ENCODE measurements around the gene HDHD5.
A peak's percentile ranks its signal among the peaks of the same experiment; 100 is the strongest.

HDHD5 gene

GRCh38 chr22:17158568-17159503, at the start of gene HDHD5:
Gene HDHD5, minus strand, starts transcription at chr22:17159277. Its CDS starts 26 bp downstream, at chr22:17159251.
- peak within 1 kb of the TSS; percentile 81 for H3K9ac ChIP-seq (ENCODE audit: low read depth, low read length)
- no peaks in the 10 kb centered on the region for H3K9me3 ChIP-seq (ENCODE audit: control insufficient read depth, insufficient read depth, low read length)
- peak within 1 kb of the TSS; percentile 74 for H3K4me3 ChIP-seq (ENCODE audit: low read depth, low read length)
- no peaks in the 10 kb centered on the region for H3K36me3 ChIP-seq (ENCODE audit: control insufficient read depth, insufficient read depth, low read length)
- H3K4me1 ChIP-seq (ENCODE audit: control insufficient read depth, insufficient read depth, low read length): peaks cover 4% of the 10 kb centered on the region
- peaks cover 4% of the 10 kb centered on the region for H3K27me3 ChIP-seq (ENCODE audit: control insufficient read depth, insufficient read depth, low read length)

DNA sequence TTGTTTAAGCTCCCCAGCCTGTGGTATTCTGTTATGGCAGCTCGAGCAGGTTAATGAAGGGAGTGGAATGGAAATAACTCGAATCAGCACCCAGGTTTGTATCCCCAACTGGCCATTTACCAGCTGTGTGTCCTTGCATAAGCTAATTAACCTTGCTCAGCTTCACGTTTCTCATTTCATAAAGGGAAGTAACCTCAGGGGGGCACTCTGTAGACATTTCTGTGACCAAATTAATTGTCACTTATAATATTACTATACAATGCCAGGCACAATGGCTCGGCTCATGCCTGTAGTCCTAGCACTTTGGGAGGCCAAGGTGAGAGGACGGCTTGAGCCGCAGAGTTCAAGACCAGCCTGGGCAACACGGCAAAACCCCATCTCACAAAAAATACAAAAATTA, 46.4 kb upstream of the HDHD5 start:
- Histone ChIP-seq H3K4me1 (ENCODE audit: control insufficient read depth, insufficient read depth, low read length) (no peaks in the 10 kb centered on the region), H3K36me3 (ENCODE audit: control insufficient read depth, insufficient read depth, low read length) (no peaks in the 10 kb centered on the region), H3K9ac (ENCODE audit: low read depth, low read length) (no peak overlapping the region), H3K9me3 (ENCODE audit: control insufficient read depth, insufficient read depth, low read length) (no peaks in the 10 kb centered on the region), H3K27me3 (ENCODE audit: control insufficient read depth, insufficient read depth, low read length) (no peaks in the 10 kb centered on the region), H3K4me3 (ENCODE audit: low read depth, low read length) (no peak overlapping the region)

GRCh38 chr22:17201285-17201945, 42.3 kb upstream of the HDHD5 start:
- H3K9ac ChIP-seq (ENCODE audit: low read depth, low read length): no peak overlapping the region
- peaks cover 12% of the 10 kb centered on the region for H3K4me1 ChIP-seq (ENCODE audit: control insufficient read depth, insufficient read depth, low read length)
- H3K27me3 ChIP-seq (ENCODE audit: control insufficient read depth, insufficient read depth, low read length): no peaks in the 10 kb centered on the region
- H3K4me3 ChIP-seq (ENCODE audit: low read depth, low read length): no peak overlapping the region
- H3K9me3 ChIP-seq (ENCODE audit: control insufficient read depth, insufficient read depth, low read length): no peaks in the 10 kb centered on the region
- H3K36me3 ChIP-seq (ENCODE audit: control insufficient read depth, insufficient read depth, low read length): no peaks in the 10 kb centered on the region

GRCh38 chr22:17199003-17199731, 40.1 kb upstream of the HDHD5 start:
- no peaks in the 10 kb centered on the region for H3K36me3 ChIP-seq (ENCODE audit: control insufficient read depth, insufficient read depth, low read length)
- H3K9me3 ChIP-seq (ENCODE audit: control insufficient read depth, insufficient read depth, low read length): no peaks in the 10 kb centered on the region
- peak overlapping the region; percentile 83 for H3K4me3 ChIP-seq (ENCODE audit: low read depth, low read length)
- peak overlapping the region; percentile 87 for H3K9ac ChIP-seq (ENCODE audit: low read depth, low read length)
- H3K4me1 ChIP-seq (ENCODE audit: control insufficient read depth, insufficient read depth, low read length): peaks cover 20% of the 10 kb centered on the region
- no peaks in the 10 kb centered on the region for H3K27me3 ChIP-seq (ENCODE audit: control insufficient read depth, insufficient read depth, low read length)

GRCh38 chr22:17198170-17199002, 39.3 kb upstream of the HDHD5 start:
- H3K4me1 ChIP-seq (ENCODE audit: control insufficient read depth, insufficient read depth, low read length): peaks cover 20% of the 10 kb centered on the region
- H3K9ac ChIP-seq (ENCODE audit: low read depth, low read length): peak overlapping the region; percentile 87
- no peaks in the 10 kb centered on the region for H3K36me3 ChIP-seq (ENCODE audit: control insufficient read depth, insufficient read depth, low read length)
- H3K9me3 ChIP-seq (ENCODE audit: control insufficient read depth, insufficient read depth, low read length): no peaks in the 10 kb centered on the region
- no peaks in the 10 kb centered on the region for H3K27me3 ChIP-seq (ENCODE audit: control insufficient read depth, insufficient read depth, low read length)
- H3K4me3 ChIP-seq (ENCODE audit: low read depth, low read length): peak overlapping the region; percentile 83

- H3K4me1 ChIP-seq (ENCODE audit: control insufficient read depth, insufficient read depth, low read length): peaks cover 16% of the 10 kb centered on the region
- H3K27me3 ChIP-seq (ENCODE audit: control insufficient read depth, insufficient read depth, low read length): no peaks in the 10 kb centered on the region
- peaks cover 8% of the 10 kb centered on the region for H3K36me3 ChIP-seq (ENCODE audit: control insufficient read depth, insufficient read depth, low read length)
- H3K9me3 ChIP-seq (ENCODE audit: control insufficient read depth, insufficient read depth, low read length): no peaks in the 10 kb centered on the region
- H3K9ac ChIP-seq (ENCODE audit: low read depth, low read length): peak overlapping the region; percentile 65
- no peak overlapping the region for H3K4me3 ChIP-seq (ENCODE audit: low read depth, low read length)
Observed at GRCh38 chr22:17194213-17194612, 35.1 kb upstream of the HDHD5 start.

DNA sequence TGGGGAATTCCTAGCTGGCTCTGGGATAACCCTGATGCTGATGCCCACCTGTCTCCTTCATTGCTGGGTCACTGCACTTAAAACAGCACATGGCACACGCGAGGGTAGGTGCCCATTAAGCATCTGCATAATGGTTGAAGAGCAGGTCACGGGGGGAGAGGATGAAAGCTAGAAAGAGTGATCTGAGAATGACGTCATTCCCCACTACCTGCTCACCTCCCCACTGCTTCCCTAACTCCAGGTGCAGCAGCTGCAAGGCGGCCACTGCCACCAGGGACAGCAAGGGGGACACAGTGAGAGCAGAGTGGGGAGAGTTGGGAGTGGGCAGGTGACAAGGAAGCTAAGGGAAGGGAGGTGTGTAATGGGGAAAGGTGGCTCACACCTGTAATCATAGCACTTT, 33.1 kb upstream of the HDHD5 start:
- Histone ChIP-seq H3K9me3 (ENCODE audit: control insufficient read depth, insufficient read depth, low read length) (no peaks in the 10 kb centered on the region), H3K4me1 (ENCODE audit: control insufficient read depth, insufficient read depth, low read length) (peaks cover 8% of the 10 kb centered on the region), H3K4me3 (ENCODE audit: low read depth, low read length) (no peak overlapping the region), H3K36me3 (ENCODE audit: control insufficient read depth, insufficient read depth, low read length) (peaks cover 10% of the 10 kb centered on the region), H3K27me3 (ENCODE audit: control insufficient read depth, insufficient read depth, low read length) (no peaks in the 10 kb centered on the region), H3K9ac (ENCODE audit: low read depth, low read length) (no peak overlapping the region)

- H3K4me3 ChIP-seq (ENCODE audit: low read depth, low read length): no peak overlapping the region
- H3K4me1 ChIP-seq (ENCODE audit: control insufficient read depth, insufficient read depth, low read length): peaks cover 7% of the 10 kb centered on the region
- H3K27me3 ChIP-seq (ENCODE audit: control insufficient read depth, insufficient read depth, low read length): no peaks in the 10 kb centered on the region
- peaks cover 10% of the 10 kb centered on the region for H3K36me3 ChIP-seq (ENCODE audit: control insufficient read depth, insufficient read depth, low read length)
- no peak overlapping the region for H3K9ac ChIP-seq (ENCODE audit: low read depth, low read length)
- H3K9me3 ChIP-seq (ENCODE audit: control insufficient read depth, insufficient read depth, low read length): no peaks in the 10 kb centered on the region
Observed at GRCh38 chr22:17191163-17191784, 32.2 kb upstream of the HDHD5 start.

GRCh38 chr22:17190702-17191101, 31.6 kb upstream of the HDHD5 start:
- H3K9ac ChIP-seq (ENCODE audit: low read depth, low read length): no peak overlapping the region
- peaks cover 11% of the 10 kb centered on the region for H3K36me3 ChIP-seq (ENCODE audit: control insufficient read depth, insufficient read depth, low read length)
- no peaks in the 10 kb centered on the region for H3K27me3 ChIP-seq (ENCODE audit: control insufficient read depth, insufficient read depth, low read length)
- no peak overlapping the region for H3K4me3 ChIP-seq (ENCODE audit: low read depth, low read length)
- no peaks in the 10 kb centered on the region for H3K9me3 ChIP-seq (ENCODE audit: control insufficient read depth, insufficient read depth, low read length)
- H3K4me1 ChIP-seq (ENCODE audit: control insufficient read depth, insufficient read depth, low read length): peaks cover 6% of the 10 kb centered on the region

- Histone ChIP-seq H3K4me3 (ENCODE audit: low read depth, low read length) (no peak overlapping the region), H3K27me3 (ENCODE audit: control insufficient read depth, insufficient read depth, low read length) (no peaks in the 10 kb centered on the region), H3K9ac (ENCODE audit: low read depth, low read length) (no peak overlapping the region), H3K4me1 (ENCODE audit: control insufficient read depth, insufficient read depth, low read length) (peaks cover 3% of the 10 kb centered on the region), H3K36me3 (ENCODE audit: control insufficient read depth, insufficient read depth, low read length) (no peaks in the 10 kb centered on the region), H3K9me3 (ENCODE audit: control insufficient read depth, insufficient read depth, low read length) (no peaks in the 10 kb centered on the region)
Observed at GRCh38 chr22:17176715-17177114, 17.6 kb upstream of the HDHD5 start.

Data from iPS-15b (cell line).